Hepatocyte (in vitro differentiated cells): Measurements from ENCODE around the gene ZMAT3. TPM values are rescaled to one million over a fixed set of nuclear protein-coding genes. Genes with fewer than 3 reads are reported as not detected.

ENCODE experiments used
- DNase-seq: peaks from one replicate; pipeline ENCODE4 v3.0.0-alpha.2; 2016; ENCODE audit warnings: low spot score
- H2AFZ ChIP-seq: fragments of 200-600 bp; sonication (generic); 2 replicates; pipeline ENCODE4 v1.6.0; 2016; ENCODE audit warnings: antibody characterized with exemption, mild to moderate bottlenecking
- H3K27ac ChIP-seq: fragments of 200-600 bp; sonication (generic); 2 replicates; pipeline ENCODE4 v1.5.1; 2016; ENCODE audit warnings: mild to moderate bottlenecking
- H3K27me3 ChIP-seq: fragments of 200-600 bp; sonication (generic); 2 replicates; pipeline ENCODE4 v1.6.1; 2016
- H3K36me3 ChIP-seq: fragments of 200-600 bp; sonication (generic); replicated peaks from 2 replicates; pipeline ENCODE4 v1.5.1; 2016; ENCODE audit warnings: low read depth; ENCODE audit not compliant: insufficient read depth
- H3K4me1 ChIP-seq: fragments of 200-600 bp; sonication (generic); 2 replicates; pipeline ENCODE4 v1.5.1; 2016; ENCODE audit warnings: mild to moderate bottlenecking, moderate library complexity; ENCODE audit not compliant: insufficient read depth
- H3K4me2 ChIP-seq: fragments of 200-600 bp; sonication (generic); 2 replicates; pipeline ENCODE4 v1.6.0; 2016
- H3K4me3 ChIP-seq: fragments of 200-600 bp; sonication (generic); 2 replicates; pipeline ENCODE4 v1.5.1; 2016; ENCODE audit warnings: mild to moderate bottlenecking
- H3K79me2 ChIP-seq: fragments of 200-600 bp; sonication (generic); 2 replicates; pipeline ENCODE4 v1.6.0; 2017; ENCODE audit warnings: mild to moderate bottlenecking
- H3K9me2 ChIP-seq: fragments of 200-600 bp; sonication (generic); replicated peaks from 2 replicates; pipeline ENCODE4 v1.6.0; 2017; ENCODE audit warnings: mild to moderate bottlenecking; ENCODE audit not compliant: insufficient read depth
- H3K9me3 ChIP-seq: fragments of 200-600 bp; sonication (generic); 2 replicates; pipeline ENCODE4 v1.5.1; 2016; ENCODE audit warnings: low read depth, mild to moderate bottlenecking
- H4K20me1 ChIP-seq: fragments of 200-600 bp; sonication (generic); 2 replicates; pipeline ENCODE4 v1.6.0; 2016; ENCODE audit warnings: mild to moderate bottlenecking; ENCODE audit not compliant: insufficient read depth, poor library complexity, severe bottlenecking
- CTCF ChIP-seq: fragments of 200-600 bp; sonication (generic); IDR thresholded peaks from 2 replicates; pipeline ENCODE4 v1.5.1; 2016; ENCODE audit warnings: antibody characterized with exemption, mild to moderate bottlenecking; ENCODE audit not compliant: poor library complexity
- EZH2 ChIP-seq: fragments of 200-600 bp; sonication (generic); IDR thresholded peaks from 2 replicates; pipeline ENCODE4 v1.6.1; 2016; ENCODE audit warnings: antibody characterized with exemption, mild to moderate bottlenecking, borderline replicate concordance
- EZH2phosphoT487 ChIP-seq: fragments of 200-600 bp; sonication (generic); IDR thresholded peaks from one replicate; pipeline ENCODE4 v1.6.1; 2018; ENCODE audit warnings: antibody characterized with exemption, mild to moderate bottlenecking, low read depth, moderate library complexity; ENCODE audit not compliant: unreplicated experiment, severe bottlenecking
- WGBS: methylation state at CpG from one replicate; pipeline ENCODE4 v1.1.6; 2016; ENCODE audit warnings: low lambda C conversion rate; ENCODE audit errors: missing lambda C conversion rate; 5-methylcytosine and 5-hydroxymethylcytosine counted together
- polyA plus RNA-seq: library from polyadenylated mRNA; unstranded; fragments of >200 nt; fragmentation: Nextera tagmentation; extraction: Ambion mirVana; gene quantifications from 2 replicates; pipeline ENCODE4 v1.2.1, GENCODE V29; 2016
- total RNA-seq: library from RNA; depleted of rRNA; stranded (reverse); fragments of >200 nt; gene quantifications from 2 replicates; pipeline ENCODE4 v1.2.3, GENCODE V29; 2014

The ZMAT3 gene
- total and polyA plus RNA-seq, 2 experiments from 2014 or later: 17.9 to 24.0 TPM

- H3K27ac ChIP-seq: no peak overlapping the region
- no peaks in the 10 kb centered on the region for H3K79me2 ChIP-seq
- no peaks in the 10 kb centered on the region for H3K4me1 ChIP-seq
- no peak for DNase-seq
- no peaks in the 10 kb centered on the region for H3K9me2 ChIP-seq
- no peak for TF ChIP-seq EZH2
- no peak for TF ChIP-seq CTCF
- TF ChIP-seq EZH2phosphoT487: no peak
- no peaks in the 10 kb centered on the region for H3K9me3 ChIP-seq
- WGBS: 68% methylated on average over 1 of the region's 1 CpG
- H2AFZ ChIP-seq: no peak overlapping the region
- H3K27me3 ChIP-seq: no peaks in the 10 kb centered on the region
- no peak overlapping the region for H3K4me2 ChIP-seq
- no peaks in the 10 kb centered on the region for H3K36me3 ChIP-seq
- no peaks in the 10 kb centered on the region for H4K20me1 ChIP-seq
- no peak overlapping the region for H3K4me3 ChIP-seq
These were observed 36.5 kb upstream of the ZMAT3 start for GRCh38 chr3:179108086-179108485.

GRCh38 chr3:179107617-179108016 lies 36.0 kb upstream of the ZMAT3 start:
- H3K36me3 ChIP-seq: no peaks in the 10 kb centered on the region
- no peak overlapping the region for H3K4me3 ChIP-seq
- H3K9me3 ChIP-seq: no peaks in the 10 kb centered on the region
- DNase-seq: no peak
- H3K79me2 ChIP-seq: no peaks in the 10 kb centered on the region
- WGBS: 89% methylated on average over 3 of the region's 3 CpGs
- no peaks in the 10 kb centered on the region for H3K9me2 ChIP-seq
- H3K27ac ChIP-seq: no peak overlapping the region
- no peak overlapping the region for H2AFZ ChIP-seq
- no peaks in the 10 kb centered on the region for H3K27me3 ChIP-seq
- TF ChIP-seq CTCF (no peak), EZH2phosphoT487 (no peak), EZH2 (no peak)
- H3K4me2 ChIP-seq: no peak overlapping the region
- no peaks in the 10 kb centered on the region for H3K4me1 ChIP-seq
- no peaks in the 10 kb centered on the region for H4K20me1 ChIP-seq

GRCh38 chr3:179105881-179106280 lies 34.3 kb upstream of the ZMAT3 start:
- no peak overlapping the region for H3K27ac ChIP-seq
- no peak for DNase-seq
- H3K9me2 ChIP-seq: no peaks in the 10 kb centered on the region
- H2AFZ ChIP-seq: no peak overlapping the region
- no peaks in the 10 kb centered on the region for H3K4me1 ChIP-seq
- H3K36me3 ChIP-seq: no peaks in the 10 kb centered on the region
- no peak overlapping the region for H3K4me2 ChIP-seq
- no peak overlapping the region for H3K4me3 ChIP-seq
- no peaks in the 10 kb centered on the region for H3K79me2 ChIP-seq
- no peaks in the 10 kb centered on the region for H3K9me3 ChIP-seq
- H4K20me1 ChIP-seq: no peaks in the 10 kb centered on the region
- 38% methylated on average over 1 of the region's 1 CpG for WGBS
- H3K27me3 ChIP-seq: no peaks in the 10 kb centered on the region
- TF ChIP-seq CTCF (no peak), EZH2 (no peak), EZH2phosphoT487 (no peak)

GRCh38 chr3:179100652-179101051 lies 29.0 kb upstream of the ZMAT3 start:
- no peak overlapping the region for H3K27ac ChIP-seq
- no peaks in the 10 kb centered on the region for H3K9me2 ChIP-seq
- H3K4me2 ChIP-seq: no peak overlapping the region
- H3K79me2 ChIP-seq: no peaks in the 10 kb centered on the region
- no peak overlapping the region for H3K4me3 ChIP-seq
- H3K36me3 ChIP-seq: no peaks in the 10 kb centered on the region
- DNase-seq: no peak
- no peaks in the 10 kb centered on the region for H3K9me3 ChIP-seq
- no peak overlapping the region for H2AFZ ChIP-seq
- no peaks in the 10 kb centered on the region for H3K27me3 ChIP-seq
- no peaks in the 10 kb centered on the region for H4K20me1 ChIP-seq
- no peaks in the 10 kb centered on the region for H3K4me1 ChIP-seq
- TF ChIP-seq EZH2phosphoT487: no peak
- no peak for TF ChIP-seq CTCF
- TF ChIP-seq EZH2: no peak
